HCT116 (cell line): Measurements from ENCODE around the gene CHRM3. TPM values are rescaled to one million over a fixed set of nuclear protein-coding genes. Genes with fewer than 3 reads are reported as not detected.
"Not testable (repeated sequence)": the region's sequence is repeated elsewhere in the genome, so short reads cannot be mapped to it uniquely, and the experiment has no call there.

Source experiments
- ATAC-seq: fragments of 200-7000 bp; cut with Tn5 transposase; 2 replicates; pipeline ENCODE4 v1.9.1; 2020; ENCODE audit warnings: mild to moderate bottlenecking, moderate library complexity
- BruUV-seq: library from RNA; stranded (reverse); fragments of 400-500 nt; replicated peaks from 2 replicates; lab custom pipeline; 2021; lab: Mats Ljungman, UMichigan
- CTCF ChIA-PET: fragments of 300-600 bp; sonication (Branson Sonifier 250); formaldehyde crosslinking; loops from one replicate; lab custom pipeline; 2021; ENCODE audit warnings: antibody characterized with exemption; lab: Charles Lee
- POLR2A ChIA-PET: fragments of 300-600, 350-600 bp; sonication (Branson Sonifier 250); formaldehyde crosslinking; loops from one replicate; lab custom pipeline; 2021; ENCODE audit warnings: antibody characterized with exemption; lab: Charles Lee
- RAD21 ChIA-PET, 2 experiments: fragments of 300-600 bp; sonication (Branson Sonifier 250); formaldehyde crosslinking; loops; one replicate each; lab custom pipeline; 2023; ENCODE audit warnings: low total read pairs in 2 of 2; ENCODE audit not compliant: uncharacterized antibody in 2 of 2, unreplicated experiment in 2 of 2, low non-redundant PET in 1 of 2; lab: Charles Lee
- DNase-seq: peaks from one replicate; pipeline ENCODE4 v3.0.0-alpha.2; 2010; ENCODE audit warnings: low read depth, low spot score
- H2AFZ ChIP-seq: fragments of 200-600 bp; shearing (Covaris generic), sonication (generic); 2 replicates; pipeline ENCODE4 v1.6.1; 2017; ENCODE audit warnings: low read depth, mixed run types, mixed read lengths, antibody characterized with exemption, low read length; ENCODE audit not compliant: poor library complexity, severe bottlenecking
- H3K27ac ChIP-seq: 2 replicates; pipeline ENCODE4 v1.5.1; 2012; ENCODE audit warnings: low read depth, low read length
- H3K27me3 ChIP-seq: fragments of 200-600 bp; sonication (generic); 2 replicates; pipeline ENCODE4 v1.6.1; 2016; ENCODE audit warnings: mixed run types, low read length, mixed read lengths; ENCODE audit not compliant: insufficient read depth
- H3K36me3 ChIP-seq, 2 experiments: fragments of 200-500 bp in 1 of 2; fragments of 200-600 bp in 1 of 2; sonication (Bioruptor generic) in 1 of 2; sonication (generic) in 1 of 2; 2 replicates each; pipeline versions ENCODE4 v1.5.1 to v1.6.1; 2014 to 2016; ENCODE audit warnings: low read length in 2 of 2, inconsistent platforms in 1 of 2, mixed read lengths in 1 of 2, mixed run types in 1 of 2; ENCODE audit not compliant: insufficient read depth in 2 of 2, control insufficient read depth in 1 of 2
- H3K4me1 ChIP-seq, 2 experiments: fragments of 200-600 bp in 1 of 2; sonication (generic) in 1 of 2; 2 replicates each; pipeline versions ENCODE4 v1.5.1 to v1.6.1; 2012 to 2017; ENCODE audit warnings: low read length in 2 of 2, inconsistent platforms in 1 of 2, mild to moderate bottlenecking in 1 of 2, mixed read lengths in 1 of 2, mixed run types in 1 of 2, moderate library complexity in 1 of 2; ENCODE audit not compliant: insufficient read depth in 2 of 2, control insufficient read depth in 1 of 2
- H3K4me2 ChIP-seq: fragments of 200-600 bp; sonication (generic); 2 replicates; pipeline ENCODE4 v1.6.1; 2017; ENCODE audit warnings: mixed run types, low read length, mixed read lengths
- H3K4me3 ChIP-seq, 2 experiments: fragments of 200-600 bp in 1 of 2; sonication (generic) in 1 of 2; replicated peaks in 1 of 2; 2 replicates each; pipeline ENCODE4 v1.5.1; 2011 to 2016; ENCODE audit warnings: low read length in 2 of 2, control low read depth in 1 of 2, low read depth in 1 of 2, mild to moderate bottlenecking in 1 of 2, mixed read lengths in 1 of 2, mixed run types in 1 of 2
- H3K79me2 ChIP-seq: fragments of 200-600 bp; sonication (generic); 2 replicates; pipeline ENCODE4 v1.6.1; 2017; ENCODE audit warnings: mild to moderate bottlenecking, mixed run types, low read length, moderate library complexity, mixed read lengths; ENCODE audit not compliant: insufficient read depth
- H3K9ac ChIP-seq: fragments of 200-600 bp; sonication (generic); 2 replicates; pipeline ENCODE4 v1.6.1; 2016; ENCODE audit warnings: low read length, mixed read lengths
- H3K9me2 ChIP-seq: fragments of 200-600 bp; sonication (generic), shearing (Covaris generic); 2 replicates; pipeline ENCODE4 v1.6.1; 2017; ENCODE audit warnings: mixed run types, mild to moderate bottlenecking, moderate library complexity; ENCODE audit not compliant: insufficient read depth
- H3K9me3 ChIP-seq, 2 experiments: fragments of 200-500 bp in 1 of 2; fragments of 200-600 bp in 1 of 2; sonication (Bioruptor generic) in 1 of 2; sonication (generic) in 1 of 2; 2 replicates each; pipeline ENCODE4 v1.6.1; 2014 to 2017; ENCODE audit warnings: low read length in 2 of 2, mixed read lengths in 2 of 2, inconsistent platforms in 1 of 2, low read depth in 1 of 2, mild to moderate bottlenecking in 1 of 2, mixed run types in 1 of 2, moderate library complexity in 1 of 2; ENCODE audit not compliant: control insufficient read depth in 1 of 2, insufficient read depth in 1 of 2
- H4K20me1 ChIP-seq: fragments of 200-600 bp; sonication (generic), shearing (Covaris generic); 2 replicates; pipeline ENCODE4 v1.6.1; 2017; ENCODE audit warnings: mixed run types, mild to moderate bottlenecking, moderate library complexity; ENCODE audit not compliant: insufficient read depth
- CBX3 ChIP-seq: IDR thresholded peaks from 2 replicates; pipeline ENCODE4 v1.6.1; 2012; ENCODE audit warnings: low read depth
- CEBPB ChIP-seq: IDR thresholded peaks from 2 replicates; pipeline ENCODE4 v1.6.1; 2012; ENCODE audit warnings: low read depth
- REST ChIP-seq: IDR thresholded peaks from 2 replicates; pipeline ENCODE4 v1.6.1; 2012; ENCODE audit warnings: low read depth
- intact Hi-C: fragments of 100-400 bp; cut with micrococcal nuclease; formaldehyde crosslinking; loops from 2 replicates; pipeline ENCODE4 v1.10.0; 2022
- total RNA-seq: library from RNA; stranded (reverse); gene quantifications from one replicate; pipeline ENCODE4 v1.2.1, GENCODE V29; 2021; ENCODE audit not compliant: unreplicated experiment

Gene CHRM3
- total RNA-seq, 1 experiment from 2014 or later = 0.15 TPM

- BruUV-seq = no TSS peak
- CTCF ChIA-PET = no interaction called here
Measured at GRCh38 chr1:239367196-239367810, 19.1 kb upstream of the CHRM3 start.

DNA sequence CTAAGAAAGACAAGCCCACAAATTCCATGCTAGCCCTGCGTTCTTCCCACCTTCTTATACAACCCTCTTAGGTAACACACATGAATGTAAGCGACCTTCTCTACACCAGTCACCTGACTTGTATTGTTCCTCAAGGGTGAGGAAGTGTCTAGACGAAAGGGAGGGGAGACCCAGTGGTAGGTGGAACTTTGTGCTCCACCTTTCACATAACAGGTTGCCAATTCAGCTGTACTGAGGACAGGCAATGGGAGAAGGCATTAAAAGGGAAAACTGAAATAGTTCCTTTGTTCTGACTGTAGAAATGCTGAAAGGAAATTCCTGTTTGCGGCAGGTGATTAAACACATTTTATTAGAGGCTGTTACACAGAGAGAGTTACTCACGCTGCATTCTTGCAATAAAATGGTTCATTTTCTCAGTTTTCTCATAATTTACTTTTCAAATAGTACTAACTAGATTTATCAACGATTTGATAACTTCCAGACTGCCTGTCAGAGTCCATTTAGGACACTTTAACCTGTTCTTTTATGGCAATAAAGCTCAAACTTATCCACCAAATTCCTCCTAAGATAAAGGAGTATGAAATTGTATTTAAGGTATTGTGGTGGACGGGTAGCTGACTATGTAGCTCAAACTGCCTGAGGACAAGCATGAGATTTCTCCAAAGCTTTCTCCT, 17.8 kb upstream of the CHRM3 start:
- ChIA-PET POLR2A (no interaction called here), CTCF (no interaction called here), RAD21 (no interaction called here)
- Histone ChIP-seq H3K4me1 (no peaks in the 10 kb centered on the region), H2AFZ (no peak overlapping the region), H3K9ac (no peak overlapping the region), H4K20me1 (no peaks in the 10 kb centered on the region), H3K36me3 (no peaks in the 10 kb centered on the region), H3K27me3 (no peaks in the 10 kb centered on the region), H3K4me3 (no peak overlapping the region), H3K9me3 (peaks cover 21 to 22% of the 10 kb centered on the region in 2 experiments; a peak in 3 of 4 replicates), H3K27ac (no peak overlapping the region), H3K79me2 (no peaks in the 10 kb centered on the region), H3K4me2 (no peak overlapping the region), H3K9me2 (no peaks in the 10 kb centered on the region)
- no TSS peak for BruUV-seq
- intact Hi-C loops = no loop called here
- TF ChIP-seq REST (no peak), CEBPB (no peak)
- ATAC-seq (no peak), DNase-seq (no peak)

More at GRCh38 chr1:239367196-239367810, 19.1 kb upstream of the CHRM3 start:
- H3K4me2 ChIP-seq = no peak overlapping the region
- no peaks in the 10 kb centered on the region for H3K27me3 ChIP-seq
- ATAC-seq (no peak), DNase-seq (no peak)
- no peaks in the 10 kb centered on the region for H3K36me3 ChIP-seq
- no peaks in the 10 kb centered on the region for H3K9me2 ChIP-seq
- H2AFZ ChIP-seq = no peak overlapping the region
- no peak overlapping the region for H3K4me3 ChIP-seq
- TF ChIP-seq CBX3 = no peak
- intact Hi-C loops = no loop called here
- peaks cover 21 to 22% of the 10 kb centered on the region in 2 experiments; a peak in 3 of 4 replicates for H3K9me3 ChIP-seq
- H3K27ac ChIP-seq = no peak overlapping the region
- POLR2A ChIA-PET = no interaction called here
- H4K20me1 ChIP-seq = no peaks in the 10 kb centered on the region
- H3K9ac ChIP-seq = no peak overlapping the region
- no peaks in the 10 kb centered on the region for H3K4me1 ChIP-seq
- no peaks in the 10 kb centered on the region for H3K79me2 ChIP-seq
- RAD21 ChIA-PET = no interaction called here

- ATAC-seq, H3K4me1 ChIP-seq, H3K36me3 ChIP-seq, H3K79me2 ChIP-seq, H2AFZ ChIP-seq, H3K27ac ChIP-seq, H3K9me2 ChIP-seq, intact Hi-C loops, H3K27me3 ChIP-seq, BruUV-seq, POLR2A ChIA-PET, H3K4me3 ChIP-seq, H3K4me2 ChIP-seq, DNase-seq, RAD21 ChIA-PET, H3K9ac ChIP-seq, CTCF ChIA-PET, H4K20me1 ChIP-seq: not testable (repeated sequence)
- H3K9me3 ChIP-seq = peaks cover 16 to 20% of the 10 kb centered on the region in 2 experiments; a peak in 2 of 4 replicates
Measured at GRCh38 chr1:239370869-239371268, 15.5 kb upstream of the CHRM3 start.
